B cell (primary cell): ENCODE results near the gene MARVELD1. TPM values are rescaled to one million over a fixed set of nuclear protein-coding genes. Genes with fewer than 3 reads are reported as not detected.
"Not testable (repeated sequence)": the region's sequence is repeated elsewhere in the genome, so short reads cannot be mapped to it uniquely, and the experiment has no call there.

ENCODE experiments used
- ATAC-seq: fragments of 200-7000 bp; cut with Tn5 transposase; one replicate; pipeline ENCODE4 v1.10.0; 2021; ENCODE audit warnings: low read depth, mild to moderate bottlenecking, moderate number of reproducible peaks, moderate library complexity
- CTCF ChIA-PET: fragments of 350-600 bp; sonication (Branson Sonifier 250); formaldehyde crosslinking; loops from one replicate; lab custom pipeline; 2021; ENCODE audit warnings: antibody characterized with exemption, inconsistent platforms; lab: Charles Lee
- POLR2A ChIA-PET: fragments of 350-600 bp; sonication (Branson Sonifier 250); formaldehyde crosslinking; loops from one replicate; lab custom pipeline; 2021; ENCODE audit warnings: antibody characterized with exemption; lab: Charles Lee
- DNase-seq: peaks from one replicate; pipeline ENCODE4 v3.0.0; 2013
- H2AFZ ChIP-seq: 2 replicates; pipeline ENCODE4 v1.6.1; 2012; ENCODE audit warnings: mild to moderate bottlenecking, low read depth, low read length; ENCODE audit not compliant: insufficient read depth, poor library complexity, severe bottlenecking
- H3K27ac ChIP-seq, 2 donors: 1 replicate in 1 of 2; 2 replicates in 1 of 2; pipeline ENCODE4 v1.5.1; 2012 to 2013; ENCODE audit warnings: low read length in 2 of 2, mild to moderate bottlenecking in 2 of 2, moderate library complexity in 1 of 2
- H3K27me3 ChIP-seq, 4 experiments: fragments of 200-600 bp in 1 of 4; sonication (generic) in 1 of 4; replicated peaks in 1 of 4; 1 replicate in 2 of 4; 2 replicates in 2 of 4; pipeline versions ENCODE4 v1.6.1 to v1.7.0; 2013 to 2016; ENCODE audit warnings: low read length in 3 of 4, mild to moderate bottlenecking in 2 of 4, mixed read lengths in 1 of 4, moderate library complexity in 1 of 4; ENCODE audit not compliant: insufficient read depth in 4 of 4, control insufficient read depth in 3 of 4; ENCODE audit errors: control extremely low read depth in 1 of 4
- H3K36me3 ChIP-seq, 2 experiments: replicated peaks in 1 of 2; 1 replicate in 1 of 2; 2 replicates in 1 of 2; pipeline versions ENCODE4 v1.6.1 to v1.7.1; 2013; ENCODE audit warnings: low read length in 1 of 2; ENCODE audit not compliant: insufficient read depth in 2 of 2, control insufficient read depth in 1 of 2; ENCODE audit errors: control extremely low read depth in 1 of 2, extremely low read depth in 1 of 2
- H3K4me1 ChIP-seq, 2 donors: fragments of 200-600 bp in 1 of 2; sonication (generic) in 1 of 2; 1 replicate in 1 of 2; 2 replicates in 1 of 2; pipeline versions ENCODE4 v1.5.1 to v1.6.1; 2013 to 2017; ENCODE audit warnings: low read length in 2 of 2; ENCODE audit not compliant: control insufficient read depth in 2 of 2, insufficient read depth in 2 of 2
- H3K4me2 ChIP-seq: replicated peaks from 2 replicates; pipeline ENCODE3; 2012; ENCODE audit warnings: mild to moderate bottlenecking, low read depth, low read length; ENCODE audit not compliant: poor library complexity, severe bottlenecking
- H3K4me3 ChIP-seq, 5 experiments: fragments of 200-600 bp in 1 of 5; sonication (generic) in 1 of 5; 1 replicate in 3 of 5; 2 replicates in 2 of 5; pipeline versions ENCODE4 v1.5.1 to v1.7.0; 2011 to 2016; ENCODE audit warnings: low read length in 4 of 5, mild to moderate bottlenecking in 4 of 5, low read depth in 2 of 5, control low read depth in 1 of 5, moderate library complexity in 1 of 5; ENCODE audit not compliant: insufficient read depth in 1 of 5; ENCODE audit errors: control extremely low read depth in 1 of 5, extremely low read depth in 1 of 5
- H3K79me2 ChIP-seq: fragments of 200-600 bp; sonication (generic); one replicate; pipeline ENCODE4 v1.6.0; 2016; ENCODE audit warnings: low read length; ENCODE audit not compliant: control insufficient read depth, insufficient read depth
- H3K9ac ChIP-seq: fragments of 200-600 bp; sonication (generic); 2 replicates; pipeline ENCODE4 v1.6.1; 2017; ENCODE audit warnings: mild to moderate bottlenecking, low read length, moderate library complexity
- H3K9me3 ChIP-seq, 3 donors: one replicate each; pipeline versions ENCODE4 v1.6.1 to v1.7.1; 2013; ENCODE audit warnings: low read length in 2 of 3; ENCODE audit not compliant: control insufficient read depth in 2 of 3, insufficient read depth in 1 of 3; ENCODE audit errors: control extremely low read depth in 1 of 3
- H4K20me1 ChIP-seq: 2 replicates; pipeline ENCODE4 v1.6.0; 2012; ENCODE audit warnings: mild to moderate bottlenecking, low read length; ENCODE audit not compliant: insufficient read depth, control insufficient read depth, poor library complexity, severe bottlenecking
- H3K27ac Mint-ChIP-seq: one replicate; pipeline ENCODE4 v1.8.0; 2021; ENCODE audit warnings: mixed read lengths
- H3K27me3 Mint-ChIP-seq: one replicate; pipeline ENCODE4 v1.8.0; 2021; ENCODE audit warnings: mixed read lengths
- H3K4me1 Mint-ChIP-seq: one replicate; pipeline ENCODE4 v1.8.0; 2021; ENCODE audit warnings: mixed read lengths
- H3K4me3 Mint-ChIP-seq: one replicate; pipeline ENCODE4 v1.8.0; 2021; ENCODE audit warnings: mixed read lengths
- H3K9me3 Mint-ChIP-seq: one replicate; pipeline ENCODE4 v1.8.0; 2022; ENCODE audit warnings: mixed read lengths; ENCODE audit not compliant: insufficient read depth
- EZH2 ChIP-seq: IDR thresholded peaks from 2 replicates; pipeline ENCODE4 v1.6.1; 2012; ENCODE audit warnings: borderline replicate concordance, low read depth, mild to moderate bottlenecking, moderate library complexity, low read length; ENCODE audit not compliant: insufficient read depth, poor library complexity, severe bottlenecking
- WGBS: methylation state at CpG from one replicate; pipeline ENCODE4 v1.1.5; 2013; ENCODE audit warnings: missing lambda C conversion rate; ENCODE audit not compliant: insufficient coverage; 5-methylcytosine and 5-hydroxymethylcytosine counted together
- intact Hi-C: fragments of 100-400 bp; cut with micrococcal nuclease; formaldehyde crosslinking; loops from one replicate; pipeline ENCODE4 v1.10.0; 2022
- polyA plus RNA-seq: library from polyadenylated mRNA; depleted of rRNA; stranded (reverse); fragments of >200 nt; gene quantifications from 2 replicates; pipeline ENCODE4 v1.2.3, GENCODE V29; 2012
- total RNA-seq, 2 donors: library from RNA; stranded (reverse); fragments of 120-200 nt in 1 of 2; gene quantifications; 1 replicate in 1 of 2; 2 replicates in 1 of 2; pipeline versions ENCODE4 v1.2.3 to v1.2.4, GENCODE V29; 2013 to 2022
- TF ChIP-seq, protein P1 (sequence below): fragments of 200-600 bp; IDR thresholded peaks from one replicate; pipeline ENCODE4 v1.8.0; 2022; ENCODE audit warnings: antibody characterized with exemption, mild to moderate bottlenecking

MARVELD1 gene
- total and polyA plus RNA-seq, 2 donors (not counting 1 experiment from before 2014, with no cell fraction given), result 0.45 to 0.54 TPM

DNA sequence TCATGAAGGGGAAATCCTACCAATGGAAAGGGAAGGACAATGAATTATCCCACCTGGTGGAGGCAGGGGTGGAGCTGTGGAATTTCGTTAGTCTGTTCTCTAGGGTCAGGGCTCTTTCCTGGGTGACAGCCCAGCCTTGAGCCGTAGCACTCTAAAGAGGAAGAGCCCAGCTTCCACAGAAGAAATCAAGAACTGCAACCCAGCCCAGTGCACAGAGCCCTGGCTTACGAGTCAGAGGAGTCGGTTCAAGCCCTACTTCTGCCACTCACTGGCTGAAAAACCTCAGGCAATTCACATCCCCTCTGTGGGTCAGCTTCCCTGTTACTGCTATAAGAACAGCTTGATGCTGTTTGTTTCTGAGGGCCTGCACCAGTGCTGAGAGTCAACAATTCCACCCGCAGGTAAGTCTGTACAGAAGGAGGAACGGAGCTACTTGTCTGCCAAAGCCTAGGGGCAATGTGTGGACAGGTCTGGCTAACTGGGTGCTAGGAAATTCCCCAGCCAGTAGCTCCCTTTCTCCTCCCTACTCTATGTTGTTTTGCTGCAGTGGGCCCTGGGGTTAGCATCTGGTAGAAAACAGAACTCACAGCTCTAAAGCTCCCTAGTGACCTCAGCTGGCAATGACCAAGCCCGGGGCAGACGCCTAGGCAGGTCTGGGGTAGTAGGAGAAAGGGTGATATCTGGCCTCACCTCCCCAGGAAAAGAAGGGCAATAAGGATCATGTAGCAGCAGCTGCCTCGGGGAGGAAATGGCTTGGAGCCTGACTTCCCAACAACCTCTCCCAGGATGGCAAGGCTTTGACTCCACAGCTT, 29.8 kb upstream of the MARVELD1 start:
- no peak for ATAC-seq
- H3K9me3 ChIP-seq, result no peaks in the 10 kb centered on the region
- H3K4me3 ChIP-seq, result no peak overlapping the region
- 83% methylated on average over 9 of the region's 9 CpGs for WGBS
- H3K4me3 Mint-ChIP-seq, result no peak overlapping the region
- ChIA-PET CTCF (interaction anchor here (1.0 to 12.0 kb wide), 6 partner anchors 10 to 220 kb away, joined by 3 to 267 read pairs (median 4); partner anchors contain the start of gene ZFYVE27), POLR2A (interaction anchor here (0.7 kb wide), 1 partner anchor 78 kb away, joined by 4 read pairs; no protein-coding TSS in a partner anchor)
- H3K9ac ChIP-seq, result no peak overlapping the region
- no peak overlapping the region for H3K27ac ChIP-seq
- peaks cover 14% of the 10 kb centered on the region for H3K4me1 Mint-ChIP-seq
- H3K4me1 ChIP-seq, result peaks cover 4 to 15% of the 10 kb centered on the region in 2 donors
- no peak overlapping the region for H2AFZ ChIP-seq
- intact Hi-C loops, result no loop called here
- H3K27ac Mint-ChIP-seq, result no peak overlapping the region
- H3K4me2 ChIP-seq, result no peak overlapping the region
- no peaks in the 10 kb centered on the region for H4K20me1 ChIP-seq
- no peak for TF ChIP-seq EZH2
- TF ChIP-seq, protein P1, sequence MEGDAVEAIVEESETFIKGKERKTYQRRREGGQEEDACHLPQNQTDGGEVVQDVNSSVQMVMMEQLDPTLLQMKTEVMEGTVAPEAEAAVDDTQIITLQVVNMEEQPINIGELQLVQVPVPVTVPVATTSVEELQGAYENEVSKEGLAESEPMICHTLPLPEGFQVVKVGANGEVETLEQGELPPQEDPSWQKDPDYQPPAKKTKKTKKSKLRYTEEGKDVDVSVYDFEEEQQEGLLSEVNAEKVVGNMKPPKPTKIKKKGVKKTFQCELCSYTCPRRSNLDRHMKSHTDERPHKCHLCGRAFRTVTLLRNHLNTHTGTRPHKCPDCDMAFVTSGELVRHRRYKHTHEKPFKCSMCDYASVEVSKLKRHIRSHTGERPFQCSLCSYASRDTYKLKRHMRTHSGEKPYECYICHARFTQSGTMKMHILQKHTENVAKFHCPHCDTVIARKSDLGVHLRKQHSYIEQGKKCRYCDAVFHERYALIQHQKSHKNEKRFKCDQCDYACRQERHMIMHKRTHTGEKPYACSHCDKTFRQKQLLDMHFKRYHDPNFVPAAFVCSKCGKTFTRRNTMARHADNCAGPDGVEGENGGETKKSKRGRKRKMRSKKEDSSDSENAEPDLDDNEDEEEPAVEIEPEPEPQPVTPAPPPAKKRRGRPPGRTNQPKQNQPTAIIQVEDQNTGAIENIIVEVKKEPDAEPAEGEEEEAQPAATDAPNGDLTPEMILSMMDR, result no peak
- no peaks in the 10 kb centered on the region for H3K9me3 Mint-ChIP-seq
- no peak for DNase-seq
- H3K27me3 ChIP-seq, result no peaks in the 10 kb centered on the region
- no peaks in the 10 kb centered on the region for H3K79me2 ChIP-seq
- no peaks in the 10 kb centered on the region for H3K27me3 Mint-ChIP-seq
- H3K36me3 ChIP-seq, result no peaks in the 10 kb centered on the region

DNA sequence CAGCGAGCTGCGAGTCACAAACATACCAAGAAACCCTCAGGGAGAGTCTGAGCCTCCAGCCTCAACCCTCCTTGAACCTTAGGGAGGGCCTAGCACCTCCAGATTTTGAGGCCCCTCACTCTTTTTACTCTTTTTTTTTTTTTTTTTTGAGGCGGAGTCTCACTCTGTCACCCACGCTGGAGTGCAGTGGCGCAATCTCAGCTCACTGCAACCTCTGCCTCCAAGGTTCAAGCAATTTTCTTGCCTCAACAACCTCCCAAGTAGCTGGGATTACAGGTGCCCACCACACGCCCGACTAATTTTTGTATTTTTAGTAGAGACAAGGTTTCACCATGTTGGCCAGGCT, 29.2 kb upstream of the MARVELD1 start:
- WGBS, result 94% methylated on average over 2 of the region's 7 CpGs
- H3K4me3 Mint-ChIP-seq, H3K27me3 ChIP-seq, H2AFZ ChIP-seq, H3K4me3 ChIP-seq, ATAC-seq, H4K20me1 ChIP-seq, H3K79me2 ChIP-seq, H3K9ac ChIP-seq, H3K9me3 Mint-ChIP-seq, H3K4me2 ChIP-seq, H3K27ac Mint-ChIP-seq, H3K9me3 ChIP-seq, H3K36me3 ChIP-seq, DNase-seq, H3K27ac ChIP-seq, intact Hi-C loops, H3K27me3 Mint-ChIP-seq: not testable (repeated sequence)
- ChIA-PET CTCF (interaction anchor here (1.4 to 12.0 kb wide), 4 partner anchors 10 to 49 kb away, joined by 3 to 267 read pairs (median 8); partner anchors contain the start of gene ZFYVE27), POLR2A (interaction anchor here (0.7 kb wide), 1 partner anchor 77 kb away, joined by 4 read pairs; no protein-coding TSS in a partner anchor)
- peaks cover 14% of the 10 kb centered on the region for H3K4me1 Mint-ChIP-seq
- peaks cover 4 to 15% of the 10 kb centered on the region in 2 donors for H3K4me1 ChIP-seq
